ENCODE data around the gene SLC35E1.

The SLC35E1 gene

DNA sequence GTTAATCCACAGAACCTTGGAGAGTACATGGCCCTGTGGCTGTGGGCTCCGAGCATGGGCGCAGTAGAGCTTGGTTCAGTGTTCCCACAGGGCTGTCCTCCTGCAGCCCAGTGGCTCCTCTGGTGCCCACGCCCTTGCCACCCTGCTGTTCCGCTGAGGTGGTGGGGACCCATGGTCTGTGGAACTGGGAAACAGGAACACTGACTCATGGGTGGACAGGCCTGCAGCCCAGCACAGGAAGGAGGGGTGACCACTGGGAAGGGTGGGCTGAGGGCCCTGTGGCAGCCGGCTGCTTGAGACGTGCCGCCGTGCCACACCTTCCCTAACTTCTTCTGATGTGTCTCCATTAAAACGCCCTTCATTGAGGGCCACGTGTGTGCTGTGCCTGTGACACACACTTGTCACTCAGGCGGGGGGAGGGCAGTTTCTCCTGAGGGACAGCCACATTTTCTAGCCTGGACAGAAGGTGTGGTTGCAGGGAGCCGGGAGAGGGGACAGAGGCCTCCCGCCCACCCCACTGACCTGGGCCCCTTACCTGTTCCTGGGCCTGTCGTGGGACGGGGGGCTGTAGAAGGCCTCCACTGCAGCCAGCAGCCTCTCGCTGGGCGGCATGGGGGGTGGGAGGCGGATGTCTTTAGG lies 51.1 kb downstream of the SLC35E1 start:
- in situ Hi-C loops (cut with HindIII; ENCODE audit: low sequenced_read_pairs), result no loop called here
- no peak for DNase-seq (ENCODE audit: low read depth, low spot score)
- no peak overlapping the region for H3K4me3 ChIP-seq (ENCODE audit: low read depth, low read length)

DNA sequence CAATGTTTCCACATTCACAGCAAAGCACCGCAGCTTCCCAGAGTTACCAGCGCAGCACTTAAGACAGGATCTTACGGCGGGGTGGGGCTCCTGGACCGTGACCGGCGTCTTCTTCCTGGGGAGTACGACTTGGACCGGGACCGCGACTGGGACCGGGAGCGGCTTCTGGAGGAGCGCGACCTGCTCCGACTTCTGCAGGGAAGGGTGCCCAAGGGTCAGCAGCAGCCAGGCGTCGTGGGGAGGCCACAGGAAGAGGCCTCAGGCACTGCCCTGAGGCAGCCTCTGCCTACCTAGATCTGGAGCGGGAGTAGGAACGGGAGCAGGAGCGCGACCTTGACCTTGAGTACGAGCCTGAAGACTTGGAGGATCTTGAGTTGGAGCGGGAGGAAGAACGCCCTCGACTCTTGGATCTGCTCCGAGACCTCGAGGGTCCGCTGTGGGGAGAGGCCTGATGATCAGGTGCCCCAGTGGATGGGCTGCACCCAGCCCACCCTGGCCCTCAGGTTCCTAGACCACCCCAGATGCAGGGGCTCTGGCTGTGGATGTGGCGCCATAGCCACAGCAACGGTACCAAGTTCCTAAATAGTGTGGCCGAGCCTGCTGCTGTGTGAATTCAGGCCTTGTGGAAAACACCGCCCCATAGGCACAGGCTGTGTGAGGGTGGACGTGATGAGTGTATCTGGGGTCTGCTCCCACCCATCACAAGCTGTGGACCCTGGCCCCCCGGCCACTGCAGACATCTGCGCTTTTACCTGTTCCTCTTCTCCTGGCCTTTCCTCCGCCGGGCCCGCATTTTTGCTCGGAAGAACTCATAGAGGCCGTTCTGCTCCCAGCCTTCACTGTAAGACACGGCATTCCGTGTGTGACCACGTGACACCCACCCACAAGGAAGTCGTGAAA lies 51.9 kb downstream of the SLC35E1 start:
- in situ Hi-C loops (cut with HindIII; ENCODE audit: low sequenced_read_pairs), result no loop called here
- no peak overlapping the region for H3K4me3 ChIP-seq (ENCODE audit: low read depth, low read length)
- TF ChIP-seq, protein P1, sequence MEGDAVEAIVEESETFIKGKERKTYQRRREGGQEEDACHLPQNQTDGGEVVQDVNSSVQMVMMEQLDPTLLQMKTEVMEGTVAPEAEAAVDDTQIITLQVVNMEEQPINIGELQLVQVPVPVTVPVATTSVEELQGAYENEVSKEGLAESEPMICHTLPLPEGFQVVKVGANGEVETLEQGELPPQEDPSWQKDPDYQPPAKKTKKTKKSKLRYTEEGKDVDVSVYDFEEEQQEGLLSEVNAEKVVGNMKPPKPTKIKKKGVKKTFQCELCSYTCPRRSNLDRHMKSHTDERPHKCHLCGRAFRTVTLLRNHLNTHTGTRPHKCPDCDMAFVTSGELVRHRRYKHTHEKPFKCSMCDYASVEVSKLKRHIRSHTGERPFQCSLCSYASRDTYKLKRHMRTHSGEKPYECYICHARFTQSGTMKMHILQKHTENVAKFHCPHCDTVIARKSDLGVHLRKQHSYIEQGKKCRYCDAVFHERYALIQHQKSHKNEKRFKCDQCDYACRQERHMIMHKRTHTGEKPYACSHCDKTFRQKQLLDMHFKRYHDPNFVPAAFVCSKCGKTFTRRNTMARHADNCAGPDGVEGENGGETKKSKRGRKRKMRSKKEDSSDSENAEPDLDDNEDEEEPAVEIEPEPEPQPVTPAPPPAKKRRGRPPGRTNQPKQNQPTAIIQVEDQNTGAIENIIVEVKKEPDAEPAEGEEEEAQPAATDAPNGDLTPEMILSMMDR (IDR thresholded peaks at IDR 0.05; ENCODE audit: low read depth, low read length), result no peak
- DNase-seq (ENCODE audit: low read depth, low spot score), result no peak

More for the DNA sequence above, 51.1 kb downstream of the SLC35E1 start:
- TF ChIP-seq, protein P1 (IDR thresholded peaks at IDR 0.05; ENCODE audit: low read depth, low read length), result no peak

DNA sequence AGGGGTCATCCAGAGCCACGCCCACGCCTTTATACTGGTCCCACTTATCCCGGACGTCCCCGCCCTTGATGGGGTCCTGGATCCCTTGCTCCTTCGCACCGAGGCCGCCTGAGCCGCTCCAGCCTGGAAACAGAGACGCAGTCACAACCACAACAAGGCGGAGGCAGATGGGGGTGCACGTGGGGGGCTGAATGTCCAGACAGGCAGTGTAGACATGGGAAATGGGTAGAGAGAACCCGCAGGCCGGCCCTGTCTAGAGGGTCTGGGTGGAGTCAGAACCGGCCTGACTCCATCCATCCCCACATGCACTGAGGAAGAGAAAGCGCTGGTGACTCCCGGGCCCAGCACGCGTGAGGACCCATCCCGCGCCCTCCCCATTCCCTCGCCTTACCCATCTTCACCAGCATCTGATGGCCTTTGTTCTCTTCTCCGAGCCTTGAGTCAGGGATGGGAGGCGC lies 53.0 kb downstream of the SLC35E1 start:
- DNase-seq (ENCODE audit: low read depth, low spot score), result no peak
- H3K4me3 ChIP-seq (ENCODE audit: low read depth, low read length), result no peak overlapping the region
- in situ Hi-C loops (cut with HindIII; ENCODE audit: low sequenced_read_pairs), result no loop called here
- TF ChIP-seq, protein P1 (IDR thresholded peaks at IDR 0.05; ENCODE audit: low read depth, low read length), result no peak

DNA sequence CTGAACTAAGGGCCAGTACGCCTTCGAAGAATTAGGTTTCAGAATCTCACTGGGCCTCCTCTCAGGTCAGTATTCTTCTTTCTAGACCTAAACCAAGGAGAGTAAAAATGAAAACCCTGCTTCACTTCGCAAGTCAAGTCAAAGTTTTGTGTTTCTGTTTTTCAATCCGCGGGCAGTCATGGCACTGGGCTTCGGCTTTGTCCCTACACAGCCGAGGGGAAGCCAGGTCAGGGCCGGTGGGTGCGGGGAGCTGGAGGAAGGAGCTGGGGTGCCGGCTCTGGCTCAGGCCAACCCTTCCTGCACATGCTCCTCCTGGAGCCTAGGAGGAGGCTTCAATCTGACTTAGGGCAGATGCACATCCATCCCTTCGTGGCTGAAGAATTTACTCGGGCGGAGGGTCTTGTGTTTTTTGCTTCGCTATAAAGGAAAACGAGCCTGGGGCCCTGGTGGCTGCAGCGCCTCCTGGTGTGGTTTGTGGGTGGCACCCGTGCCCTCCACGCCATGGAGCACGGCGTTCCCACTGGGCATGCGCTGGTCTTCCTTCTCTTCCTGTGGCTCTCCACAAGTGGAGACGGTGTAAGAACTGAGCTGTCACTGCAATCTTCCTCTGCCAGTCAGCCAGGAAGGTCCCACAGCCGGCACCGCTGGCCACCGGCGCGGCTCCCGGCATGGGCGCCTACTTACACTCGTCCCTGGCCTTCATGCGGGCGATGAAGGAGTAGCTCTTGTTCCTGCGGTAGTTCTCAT lies 53.6 kb downstream of the SLC35E1 start:
- H3K4me3 ChIP-seq (ENCODE audit: low read depth, low read length), result no peak overlapping the region
- in situ Hi-C loops (cut with HindIII; ENCODE audit: low sequenced_read_pairs), result no loop called here
- DNase-seq (ENCODE audit: low read depth, low spot score), result no peak
- TF ChIP-seq, protein P1 (IDR thresholded peaks at IDR 0.05; ENCODE audit: low read depth, low read length), result no peak

DNA sequence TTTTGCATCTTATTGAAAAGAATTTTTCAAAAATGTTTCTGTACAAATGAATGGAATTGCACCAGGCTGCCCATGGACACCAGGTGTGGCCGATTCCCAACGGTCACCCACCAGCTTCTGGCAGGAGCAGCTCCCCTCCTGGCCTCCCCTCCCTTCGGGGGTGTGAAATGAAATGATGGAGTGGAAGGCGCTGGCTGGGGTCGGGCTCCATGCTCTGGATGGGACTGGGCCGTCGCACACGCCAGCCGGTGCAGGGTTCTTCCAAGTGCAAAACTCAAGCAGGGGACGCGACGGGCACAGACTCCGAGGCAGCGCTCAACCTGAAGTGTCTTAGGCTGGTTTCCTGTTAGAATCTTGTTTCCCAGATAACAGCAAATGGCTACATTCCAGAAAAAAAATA lies 54.2 kb downstream of the SLC35E1 start:
- no peak overlapping the region for H3K4me3 ChIP-seq (ENCODE audit: low read depth, low read length)
- in situ Hi-C loops (cut with HindIII; ENCODE audit: low sequenced_read_pairs), result no loop called here
- TF ChIP-seq, protein P1 (IDR thresholded peaks at IDR 0.05; ENCODE audit: low read depth, low read length), result no peak
- DNase-seq (ENCODE audit: low read depth, low spot score), result no peak

DNA sequence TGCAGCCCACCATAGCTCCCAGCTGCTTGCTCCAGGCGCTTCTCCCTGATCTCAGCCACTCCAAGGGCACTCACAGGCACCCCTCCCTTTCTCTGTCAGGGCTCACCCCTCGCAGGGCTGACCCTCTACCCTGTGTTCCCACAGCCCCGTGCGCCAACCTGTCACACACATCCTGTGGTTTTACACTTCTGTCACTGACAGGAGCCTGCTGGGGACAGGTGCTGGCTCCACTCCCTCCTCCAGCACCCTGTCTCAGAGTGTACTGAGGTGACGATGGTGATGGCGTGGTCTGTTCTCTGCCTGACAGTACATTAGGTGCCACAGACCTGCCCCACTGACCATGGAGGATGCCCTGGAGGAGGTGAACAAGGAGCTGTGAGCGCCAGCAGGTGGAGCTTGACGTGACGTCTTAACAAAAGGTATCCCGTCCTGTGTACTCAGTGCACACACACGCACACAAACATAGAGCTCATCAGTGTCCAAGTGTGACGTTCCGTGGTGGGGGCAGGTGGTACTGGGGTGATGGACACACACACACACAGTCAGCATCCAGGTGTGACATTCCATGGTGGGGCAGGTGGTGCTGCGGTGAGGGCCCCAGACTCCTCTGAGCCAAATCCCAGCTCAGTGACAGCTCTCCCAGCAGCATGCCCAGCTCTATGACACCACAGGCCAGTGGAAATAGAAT lies 55.1 kb downstream of the SLC35E1 start:
- in situ Hi-C loops (cut with HindIII; ENCODE audit: low sequenced_read_pairs), result no loop called here
- TF ChIP-seq, protein P1 (IDR thresholded peaks at IDR 0.05; ENCODE audit: low read depth, low read length), result no peak
- DNase-seq (ENCODE audit: low read depth, low spot score), result no peak
- H3K4me3 ChIP-seq (ENCODE audit: low read depth, low read length), result no peak overlapping the region

Measured in astrocyte of the spinal cord (primary cell).